ENCODE data around the gene TAF11L14.
"Not testable (repeated sequence)": the region's sequence is repeated elsewhere in the genome, so short reads cannot be mapped to it uniquely, and the experiment has no call there.

Gene TAF11L14

DNA sequence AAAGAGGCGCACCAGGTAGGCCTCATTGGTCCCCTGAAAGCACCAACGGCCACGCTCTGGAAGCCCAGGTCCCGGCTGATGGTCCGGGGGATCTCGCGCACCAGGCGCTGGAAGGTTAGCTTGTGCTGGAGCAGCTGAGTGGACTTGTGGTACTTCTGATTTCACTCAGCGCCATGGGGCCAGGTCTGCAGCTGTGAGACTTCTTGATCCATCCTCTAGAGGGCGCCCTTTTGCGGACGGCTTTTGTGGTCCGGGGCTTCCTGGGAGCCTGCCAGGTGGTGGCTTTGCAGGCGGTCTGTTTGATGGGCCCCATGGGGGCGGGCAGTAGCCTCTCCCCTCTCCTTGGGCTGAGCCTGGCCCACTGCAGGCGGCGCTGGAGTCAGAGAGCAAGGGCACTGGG, 13.6 kb upstream of the TAF11L14 start:
- DNase-seq (ENCODE audit: low read depth): no peak
- TF ChIP-seq, protein P1, sequence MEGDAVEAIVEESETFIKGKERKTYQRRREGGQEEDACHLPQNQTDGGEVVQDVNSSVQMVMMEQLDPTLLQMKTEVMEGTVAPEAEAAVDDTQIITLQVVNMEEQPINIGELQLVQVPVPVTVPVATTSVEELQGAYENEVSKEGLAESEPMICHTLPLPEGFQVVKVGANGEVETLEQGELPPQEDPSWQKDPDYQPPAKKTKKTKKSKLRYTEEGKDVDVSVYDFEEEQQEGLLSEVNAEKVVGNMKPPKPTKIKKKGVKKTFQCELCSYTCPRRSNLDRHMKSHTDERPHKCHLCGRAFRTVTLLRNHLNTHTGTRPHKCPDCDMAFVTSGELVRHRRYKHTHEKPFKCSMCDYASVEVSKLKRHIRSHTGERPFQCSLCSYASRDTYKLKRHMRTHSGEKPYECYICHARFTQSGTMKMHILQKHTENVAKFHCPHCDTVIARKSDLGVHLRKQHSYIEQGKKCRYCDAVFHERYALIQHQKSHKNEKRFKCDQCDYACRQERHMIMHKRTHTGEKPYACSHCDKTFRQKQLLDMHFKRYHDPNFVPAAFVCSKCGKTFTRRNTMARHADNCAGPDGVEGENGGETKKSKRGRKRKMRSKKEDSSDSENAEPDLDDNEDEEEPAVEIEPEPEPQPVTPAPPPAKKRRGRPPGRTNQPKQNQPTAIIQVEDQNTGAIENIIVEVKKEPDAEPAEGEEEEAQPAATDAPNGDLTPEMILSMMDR (conservative IDR thresholded peaks at IDR 0.05; ENCODE audit: low read depth, low read length): no peak
- no peak overlapping the region for H3K4me3 ChIP-seq (ENCODE audit: low read depth, low read length)

DNA sequence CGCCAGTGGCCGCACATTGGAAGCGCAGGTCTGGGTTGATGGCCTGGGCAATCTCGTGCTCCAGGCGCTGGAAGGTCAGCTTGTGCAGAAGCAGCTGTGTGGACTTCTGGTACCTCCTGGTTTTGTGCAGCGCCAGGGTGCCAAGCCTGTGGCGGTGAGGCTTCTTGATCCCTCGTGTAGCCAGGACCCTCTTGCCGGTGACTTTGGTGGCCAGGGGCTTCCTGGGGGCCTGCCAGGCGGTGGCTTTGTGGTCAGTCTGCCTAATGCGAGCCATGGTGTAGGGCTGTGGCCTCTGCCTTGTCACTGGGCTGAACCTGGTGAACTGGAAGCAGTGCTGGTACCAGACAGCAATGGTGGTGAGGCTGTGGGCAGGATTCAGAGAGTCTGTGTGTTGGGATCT, 8.6 kb upstream of the TAF11L14 start:
- TF ChIP-seq, protein P1 (conservative IDR thresholded peaks at IDR 0.05; ENCODE audit: low read depth, low read length): no peak
- no peak overlapping the region for H3K4me3 ChIP-seq (ENCODE audit: low read depth, low read length)
- DNase-seq (ENCODE audit: low read depth): no peak

DNA sequence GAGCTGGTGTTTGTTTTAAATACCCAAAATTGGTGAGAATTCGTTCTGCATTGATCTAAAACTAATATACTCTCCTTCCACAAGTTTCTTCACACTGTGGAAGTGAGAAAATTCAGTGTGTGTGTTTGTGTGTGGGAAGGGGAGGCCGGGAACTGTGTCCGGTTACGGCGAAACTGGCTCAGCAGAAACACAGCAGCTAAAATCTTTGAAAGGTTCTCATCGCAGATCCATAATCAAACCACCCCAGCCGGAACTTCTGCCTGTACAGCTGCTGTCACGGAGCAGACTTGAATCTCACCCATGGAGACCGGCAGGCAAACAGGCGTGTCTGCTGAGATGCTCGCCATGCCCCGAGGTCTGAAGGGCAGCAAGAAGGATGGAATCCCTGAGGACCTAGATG, 2.5 kb upstream of the TAF11L14 start, which contains the start of gene TAF11L13:
Gene TAF11L13, plus strand, starts transcription at position 301 of the 400 bp plus-strand sequence.
- DNase-seq (ENCODE audit: low read depth); H3K4me3 ChIP-seq (ENCODE audit: low read depth, low read length): not testable (repeated sequence)

DNA sequence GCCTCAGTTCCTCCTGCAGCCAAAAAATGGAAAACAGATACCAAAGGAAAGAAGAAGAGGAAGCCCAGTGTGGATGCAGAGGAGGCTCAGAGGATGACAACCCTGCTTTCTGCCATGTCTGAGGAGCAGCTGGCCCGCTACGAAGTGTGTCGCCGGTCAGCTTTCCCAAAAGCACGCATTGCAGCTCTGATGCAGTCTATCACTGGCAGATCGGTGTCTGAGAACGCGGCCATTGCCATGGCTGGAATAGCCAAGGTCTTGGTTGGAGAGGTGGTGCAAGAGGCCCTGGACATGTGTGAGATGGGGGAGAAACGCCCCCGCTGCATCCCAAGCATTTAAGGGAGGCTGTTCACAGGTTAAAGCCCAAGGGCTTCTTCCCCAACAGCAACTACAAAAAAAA, 15.0 kb downstream of the TAF11L14 start:
- not testable (repeated sequence) for DNase-seq (ENCODE audit: low read depth); H3K4me3 ChIP-seq (ENCODE audit: low read depth, low read length)

DNA sequence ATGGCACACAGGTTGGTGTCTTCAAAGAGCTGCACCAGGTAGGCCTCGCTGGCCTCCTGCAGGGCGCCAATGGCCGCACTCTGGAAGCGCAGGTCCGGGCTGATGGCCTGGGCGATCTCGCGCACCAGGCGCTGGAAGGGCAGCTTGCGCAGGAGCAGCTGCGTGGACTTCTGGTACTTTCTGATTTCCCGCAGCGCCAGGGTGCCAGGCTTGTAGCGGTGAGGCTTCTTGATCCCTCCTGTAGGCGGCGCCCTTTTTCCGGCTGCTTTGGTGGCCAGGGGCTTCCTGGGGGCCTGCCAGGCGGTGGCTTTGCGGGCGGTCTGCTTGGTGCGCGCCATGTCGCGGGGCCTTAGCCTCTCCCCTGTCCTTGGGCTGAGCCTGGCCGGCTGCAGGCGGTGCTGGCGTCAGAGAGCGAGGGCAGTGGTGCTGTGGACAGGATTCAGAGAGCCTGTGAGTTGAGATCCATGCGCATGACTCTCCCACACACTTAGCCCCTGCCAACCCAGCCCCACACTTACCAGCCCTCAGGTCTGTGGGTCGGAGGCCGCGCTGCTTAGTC, 21.0 kb downstream of the TAF11L14 start:
- DNase-seq (ENCODE audit: low read depth); H3K4me3 ChIP-seq (ENCODE audit: low read depth, low read length): not testable (repeated sequence)

DNA sequence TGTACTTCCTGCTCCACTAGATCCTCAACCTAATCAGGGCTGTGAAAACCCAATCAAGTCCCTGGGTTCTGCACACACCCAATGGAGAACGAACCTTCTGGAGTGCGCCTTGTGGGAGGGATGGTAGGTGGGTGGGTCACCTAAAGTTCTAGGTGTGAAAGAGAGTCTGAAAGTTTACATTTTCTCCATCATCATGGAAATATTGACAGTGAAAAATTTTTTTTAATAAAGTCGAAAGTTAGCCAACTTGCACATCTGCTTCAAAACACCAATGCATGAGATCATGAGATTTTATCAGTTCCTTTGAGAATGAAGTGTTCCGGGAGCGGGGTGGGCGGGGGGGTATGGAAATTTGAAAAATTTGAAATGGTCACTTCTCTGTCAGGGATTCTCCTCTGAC, 21.7 kb downstream of the TAF11L14 start:
- DNase-seq (ENCODE audit: low read depth): no peak
- H3K4me3 ChIP-seq (ENCODE audit: low read depth, low read length): no peak overlapping the region
- TF ChIP-seq, protein P1 (conservative IDR thresholded peaks at IDR 0.05; ENCODE audit: low read depth, low read length): no peak

DNA sequence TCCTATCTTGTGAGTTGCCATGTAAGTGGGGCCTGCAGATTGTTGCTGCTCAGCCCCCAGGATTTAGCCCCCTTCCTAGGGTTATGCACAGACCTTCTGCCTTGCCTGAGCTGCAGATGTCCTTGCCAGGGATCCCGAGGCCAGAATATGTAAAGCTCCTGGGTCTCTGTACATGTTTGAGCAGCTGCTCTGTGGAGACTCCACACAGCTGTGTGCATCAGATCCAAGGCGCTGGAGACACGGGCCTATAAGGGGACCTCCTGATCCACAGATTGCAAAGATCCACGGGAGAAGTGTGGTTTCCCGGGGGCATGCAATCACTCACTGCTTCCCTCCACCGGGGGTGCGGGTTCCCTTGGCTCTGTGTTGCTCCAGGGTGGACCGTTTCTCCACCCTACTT, 28.9 kb downstream of the TAF11L14 start:
- H3K4me3 ChIP-seq (ENCODE audit: low read depth, low read length): no peak overlapping the region
- TF ChIP-seq, protein P1 (conservative IDR thresholded peaks at IDR 0.05; ENCODE audit: low read depth, low read length): no peak
- DNase-seq (ENCODE audit: low read depth): no peak

DNA sequence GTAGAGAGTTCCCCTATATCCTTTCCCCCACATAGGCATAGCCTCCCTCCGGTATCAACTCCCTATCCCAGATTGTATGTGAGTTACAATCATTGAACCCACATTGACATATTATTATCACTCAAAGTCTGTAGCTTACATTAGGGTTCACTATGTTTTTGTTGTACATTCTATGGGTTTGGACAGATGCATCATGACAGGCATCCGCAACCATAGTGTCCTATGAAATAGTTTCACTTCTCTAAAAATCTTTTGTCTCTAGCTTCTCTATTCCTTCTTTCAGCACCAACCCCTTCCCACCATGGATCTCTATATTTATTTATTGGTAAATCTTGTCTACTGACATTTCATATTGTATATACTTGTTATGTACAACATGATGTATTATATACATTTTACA, 31.6 kb downstream of the TAF11L14 start:
- TF ChIP-seq, protein P1 (conservative IDR thresholded peaks at IDR 0.05; ENCODE audit: low read depth, low read length): no peak
- DNase-seq (ENCODE audit: low read depth): no peak

DNA sequence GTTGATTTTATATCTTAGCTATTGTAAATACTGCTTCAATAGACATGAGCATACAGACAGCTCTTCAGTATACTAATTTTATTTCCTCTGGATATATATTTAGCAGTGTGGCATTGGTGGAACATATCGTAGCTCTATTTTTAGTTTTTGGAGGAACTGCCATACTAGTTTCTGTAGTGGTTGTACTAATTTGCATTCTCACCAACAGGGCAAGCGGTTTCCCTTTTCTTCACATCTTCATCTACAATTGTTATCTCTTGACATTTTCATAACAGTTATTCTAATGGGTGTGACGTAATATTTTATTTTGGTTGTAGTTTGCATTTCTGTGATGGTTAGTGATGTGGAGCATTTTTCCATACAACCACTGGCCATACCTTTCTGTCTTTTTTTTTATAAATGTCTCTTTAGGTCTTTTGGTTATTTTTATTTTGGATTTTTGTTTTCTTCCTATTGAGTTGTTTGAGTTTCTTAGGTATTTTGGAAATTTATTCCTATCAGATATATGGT, 32.5 kb downstream of the TAF11L14 start:
- TF ChIP-seq, protein P1 (conservative IDR thresholded peaks at IDR 0.05; ENCODE audit: low read depth, low read length): no peak
- no peak for DNase-seq (ENCODE audit: low read depth)
- H3K4me3 ChIP-seq (ENCODE audit: low read depth, low read length): no peak overlapping the region

More for the DNA sequence above, 31.6 kb downstream of the TAF11L14 start:
- no peak overlapping the region for H3K4me3 ChIP-seq (ENCODE audit: low read depth, low read length)
